ENCODE results near the gene CD93.

CD93 gene

DNA sequence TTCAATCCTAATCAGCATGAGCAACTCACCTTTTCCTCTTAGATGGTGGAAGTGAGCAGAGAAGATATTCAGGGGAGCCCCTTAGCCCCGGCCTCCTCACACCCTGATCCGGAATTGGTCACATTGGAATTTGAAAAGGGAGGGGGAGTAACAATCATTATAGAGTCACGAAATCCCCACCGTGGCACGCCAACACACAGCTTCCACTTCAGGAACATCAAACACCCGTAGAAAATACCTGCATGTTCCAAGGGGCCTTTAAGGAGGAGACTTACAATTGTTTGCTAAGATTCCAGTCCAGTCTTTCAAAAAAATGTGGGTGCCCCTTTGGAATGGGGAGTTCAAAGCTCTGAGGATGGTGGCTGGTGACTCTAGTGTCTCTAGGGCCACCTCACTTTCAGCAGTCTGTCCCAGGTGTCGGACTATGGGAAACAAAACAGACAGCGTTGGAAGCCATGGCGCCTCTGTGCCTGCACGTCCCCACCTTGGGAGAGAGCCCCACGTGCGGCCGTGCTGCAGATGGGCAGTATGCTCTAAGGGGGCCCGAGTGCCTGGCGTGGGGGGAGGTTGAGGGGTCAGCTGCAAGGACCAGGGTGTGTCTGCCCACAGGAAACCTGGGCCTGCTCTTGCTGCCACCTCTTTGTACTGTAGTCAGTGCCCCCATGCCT is 2.4 kb downstream of the CD93 start:
- DNase-seq: no peak

DNA sequence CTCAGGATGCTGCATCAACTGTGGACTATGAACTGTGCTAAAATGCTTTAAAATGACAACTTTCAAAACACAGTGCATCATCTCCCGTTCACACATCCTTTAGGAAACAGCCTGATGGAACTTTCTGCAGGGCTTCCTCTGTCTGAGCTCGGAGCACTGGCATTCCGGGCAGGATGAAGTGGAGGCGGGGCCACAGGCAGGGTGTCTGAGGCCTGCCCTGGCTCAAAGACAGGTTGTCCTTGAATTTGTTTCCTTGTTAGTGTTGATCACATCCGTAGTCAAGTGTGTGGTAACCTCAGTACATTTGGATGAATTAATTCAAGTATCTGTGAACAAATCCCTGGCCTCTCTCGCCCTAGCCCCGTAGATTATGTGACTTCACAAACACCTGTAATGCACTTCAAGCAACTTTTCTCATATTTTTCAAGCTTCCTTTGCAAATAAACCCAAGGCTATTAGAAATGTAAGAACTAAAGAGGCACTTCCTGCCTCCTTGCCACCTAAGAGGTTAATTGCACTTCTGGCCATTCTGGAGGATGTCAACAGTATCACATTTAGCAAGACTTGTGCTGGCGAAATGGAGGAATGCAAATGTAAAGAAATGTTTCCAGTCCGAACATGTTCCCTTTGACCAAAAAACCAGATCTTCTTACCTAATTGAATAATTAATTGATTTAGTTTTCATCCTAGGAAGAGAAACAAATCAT is 3.1 kb downstream of the CD93 start:
- DNase-seq: no peak

DNA sequence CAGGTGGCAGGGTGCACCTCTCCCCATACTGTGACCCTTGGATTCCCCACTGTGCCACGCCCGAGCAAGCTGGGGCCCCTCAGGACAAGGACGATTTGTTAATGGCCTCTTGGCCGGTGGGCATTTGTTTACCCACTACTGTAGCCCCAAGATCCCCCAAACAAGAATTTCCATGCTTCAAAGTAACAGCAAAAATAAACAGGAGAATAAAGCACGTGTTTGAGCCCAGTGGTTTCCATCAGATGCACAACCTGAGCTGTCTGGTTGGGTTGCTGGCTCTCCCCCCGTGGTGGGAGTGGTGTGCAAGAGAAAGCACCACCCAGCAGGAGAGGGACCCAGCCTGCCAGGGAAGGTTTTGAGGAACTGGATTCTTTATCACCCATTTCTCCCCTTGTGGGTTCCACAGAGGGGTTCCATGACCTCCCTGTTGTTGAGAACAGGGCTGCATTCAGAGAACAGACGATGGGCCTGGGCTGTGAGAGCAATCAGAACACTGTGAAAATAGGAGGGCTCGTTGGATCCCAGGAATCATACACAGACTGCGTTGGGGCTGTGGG is 4.8 kb downstream of the CD93 start:
- DNase-seq: no peak

DNA sequence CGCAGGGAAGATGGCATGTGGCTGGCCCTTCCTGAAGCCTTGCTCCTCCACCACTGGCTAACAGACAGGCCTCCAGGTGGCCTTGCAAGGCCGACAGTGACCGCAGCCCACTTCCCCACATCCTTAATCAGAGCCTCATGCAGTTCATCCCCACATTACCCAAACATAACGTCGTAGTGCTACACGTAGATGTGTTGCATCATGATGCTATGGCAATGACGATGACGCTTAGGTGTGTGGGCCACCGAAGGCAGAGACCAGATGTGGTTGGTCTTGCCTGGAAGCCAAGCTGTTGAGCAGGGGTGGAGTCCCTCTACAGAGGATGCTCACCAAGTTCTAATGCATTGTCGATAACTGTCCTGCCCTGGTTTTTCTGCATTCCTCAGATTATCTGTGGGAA is 5.6 kb downstream of the CD93 start:
- DNase-seq: no peak

DNA sequence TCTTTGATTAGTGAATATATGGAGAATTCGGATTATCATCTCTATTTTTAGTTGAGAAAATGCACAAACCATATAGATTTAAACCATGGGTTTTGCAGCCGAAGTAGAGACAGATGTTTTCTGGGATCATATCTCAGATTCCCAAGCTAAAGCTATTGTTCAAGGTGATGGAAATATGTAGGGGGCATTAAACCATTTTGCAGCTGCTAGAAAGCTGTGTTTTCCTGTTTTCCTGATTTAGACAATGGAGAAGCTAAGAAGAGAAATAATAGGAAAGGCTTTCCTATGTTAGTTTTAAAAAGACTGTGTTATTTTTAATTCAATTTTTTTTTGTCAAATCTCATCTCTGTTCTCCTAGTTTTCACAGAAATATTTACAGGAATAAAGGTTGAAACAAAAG is 6.2 kb downstream of the CD93 start:
- DNase-seq: no peak

DNA sequence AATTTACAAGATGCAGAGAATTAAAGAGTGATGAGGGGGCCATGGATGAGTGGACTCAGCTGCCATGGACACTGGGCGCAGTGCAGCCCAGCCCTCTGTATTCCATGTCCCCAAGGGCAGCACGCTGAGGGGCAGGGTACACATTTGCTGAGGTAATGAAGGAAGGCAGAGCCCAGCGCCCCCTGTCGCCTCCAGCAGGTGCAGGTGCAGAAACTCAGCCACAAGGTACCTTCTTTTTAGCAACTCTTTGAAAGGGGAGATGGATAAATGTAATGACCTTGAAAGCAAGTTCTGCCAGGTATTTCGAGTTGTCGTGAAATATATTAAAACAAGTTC is 7.1 kb downstream of the CD93 start:
- peak; percentile 65 for DNase-seq

DNA sequence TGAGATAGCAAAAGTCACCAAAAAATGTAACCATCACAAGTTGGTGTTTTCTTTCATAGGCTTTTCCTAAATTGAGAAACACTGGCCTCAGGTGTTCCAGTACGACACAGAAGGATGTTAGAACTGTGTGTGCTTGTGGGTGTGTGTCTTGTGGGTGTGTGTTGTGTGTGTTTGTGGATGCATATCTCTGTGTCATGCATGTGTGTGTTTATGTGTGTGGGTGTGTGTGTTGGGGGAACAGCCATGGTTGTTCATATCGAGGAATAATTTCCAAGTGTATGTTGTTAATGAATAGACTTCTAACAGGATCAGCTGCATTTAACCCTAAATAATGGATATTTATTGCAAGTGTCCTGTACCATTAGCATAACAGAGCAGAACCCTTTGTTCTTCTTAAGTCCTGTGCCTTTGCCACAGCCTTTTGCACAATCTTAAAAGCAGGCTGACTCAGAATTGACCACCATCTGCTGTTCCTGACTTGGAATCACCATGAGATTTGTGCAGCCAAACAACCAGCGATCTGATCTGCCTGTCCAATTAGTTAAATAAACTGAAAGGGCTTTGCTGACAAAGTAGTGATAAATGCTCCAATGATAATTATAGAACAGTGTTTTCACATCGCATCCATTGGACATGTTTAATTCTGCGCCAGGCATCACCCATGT is 7.6 kb downstream of the CD93 start:
- no peak for DNase-seq

DNA sequence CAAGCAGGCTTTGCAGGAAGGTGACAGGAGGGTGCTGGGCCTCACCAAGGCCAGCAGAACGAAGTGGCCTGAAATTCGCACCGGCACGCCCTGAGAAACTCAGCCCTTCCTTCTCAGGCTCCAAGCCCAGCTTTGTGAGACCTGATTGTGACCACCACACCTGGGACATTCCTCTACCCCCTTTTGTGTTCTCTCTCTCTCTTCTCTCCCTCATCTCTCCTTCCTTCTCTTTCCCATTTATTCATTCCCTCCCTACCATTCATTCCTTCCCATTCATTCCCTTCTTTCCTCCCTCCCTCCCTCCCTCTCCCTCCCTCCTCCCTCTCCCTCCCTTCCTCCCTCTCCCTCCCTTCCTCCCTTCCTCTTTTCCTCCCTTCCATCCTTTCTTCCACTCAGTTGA is 8.8 kb downstream of the CD93 start:
- no peak for DNase-seq

DNA sequence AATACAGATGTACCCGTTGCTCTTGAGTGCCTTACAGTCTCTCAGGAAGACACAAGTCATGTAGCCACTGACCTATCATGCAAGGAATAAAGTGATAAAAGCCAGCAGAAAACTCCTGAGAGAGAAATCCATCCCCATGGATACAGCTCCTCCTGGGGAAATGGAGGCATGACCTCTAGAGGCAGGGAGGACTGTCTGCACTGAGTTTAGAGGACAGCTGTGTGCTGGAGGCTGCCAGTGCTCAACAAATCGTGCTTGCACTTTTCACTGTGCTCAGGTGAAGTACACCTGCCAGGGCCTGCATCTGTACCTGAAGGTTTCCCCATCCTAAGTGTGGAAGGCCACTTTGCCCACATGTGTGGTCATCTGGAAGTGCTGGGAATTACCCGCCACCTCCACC is 12.1 kb downstream of the CD93 start:
- no peak for DNase-seq

DNA sequence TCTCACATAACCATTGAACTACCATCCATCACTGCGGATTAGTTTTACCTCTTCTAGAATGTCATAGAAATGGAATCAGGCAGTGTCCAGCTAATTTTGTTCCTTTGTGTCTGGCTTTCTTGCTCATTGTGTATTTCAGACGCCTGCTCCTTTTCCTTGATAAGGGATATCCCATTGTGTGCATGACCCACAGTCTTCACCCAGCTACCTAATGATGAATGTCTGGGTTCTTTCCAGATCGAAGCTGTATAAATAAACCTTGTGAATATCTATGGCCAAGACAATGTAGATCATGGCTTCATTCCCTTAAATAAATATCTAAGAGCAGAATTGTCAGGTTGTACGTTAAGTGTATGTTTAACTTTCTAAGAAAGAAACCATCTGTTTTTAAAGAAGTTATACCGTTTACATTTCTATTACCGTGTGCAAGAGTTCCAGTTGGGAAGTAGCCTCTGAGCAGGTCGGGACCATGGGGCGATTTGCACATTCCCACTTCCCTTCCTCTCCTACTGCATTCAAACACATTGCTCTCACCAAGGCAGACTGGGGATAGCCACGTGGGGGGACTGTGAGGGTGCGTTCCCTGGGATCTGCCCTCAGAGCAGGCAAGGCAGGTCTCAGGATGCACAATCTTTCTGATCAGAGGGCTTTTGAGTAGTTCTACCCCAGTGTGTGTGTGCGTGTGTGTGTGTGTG is 13.1 kb downstream of the CD93 start:
- no peak for DNase-seq

DNA sequence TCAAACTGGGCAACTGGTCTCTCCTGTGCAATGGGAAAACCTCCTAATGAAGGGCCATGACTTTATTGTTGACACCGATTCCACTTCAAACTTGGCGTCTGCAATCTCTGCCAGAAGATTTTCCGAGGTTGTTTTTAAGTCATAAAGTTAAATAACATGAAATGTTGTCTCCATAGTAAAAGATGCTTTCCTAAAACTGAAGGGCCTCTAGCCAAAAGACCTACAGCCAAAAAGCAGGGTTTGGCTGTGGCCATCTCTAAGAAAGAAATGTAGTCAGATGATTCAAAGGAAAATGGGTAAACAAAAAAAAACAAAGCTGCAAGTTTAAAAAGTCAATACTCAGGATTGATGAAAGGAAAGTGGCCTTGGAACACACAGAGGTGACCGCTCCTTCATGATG is 14.1 kb downstream of the CD93 start:
- DNase-seq: no peak

DNA sequence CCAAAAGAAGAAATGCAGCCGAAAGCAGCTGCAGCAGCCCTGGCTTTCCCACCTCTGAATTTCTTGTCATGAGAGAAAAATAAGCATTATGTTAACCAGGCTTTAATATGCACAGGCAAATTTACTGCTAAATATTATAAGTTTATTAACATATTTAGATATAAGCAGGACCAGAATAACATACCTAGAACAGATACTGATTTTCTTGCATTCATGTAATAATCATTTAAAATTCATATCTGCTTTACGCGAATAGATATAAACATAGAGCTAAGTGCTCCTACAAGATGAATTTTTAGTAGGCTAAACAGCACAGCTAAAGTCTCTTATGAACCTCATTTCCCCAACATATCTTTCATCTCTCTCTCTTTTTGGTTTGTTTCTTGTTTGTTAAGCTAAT is 14.7 kb downstream of the CD93 start:
- no peak for DNase-seq

DNA sequence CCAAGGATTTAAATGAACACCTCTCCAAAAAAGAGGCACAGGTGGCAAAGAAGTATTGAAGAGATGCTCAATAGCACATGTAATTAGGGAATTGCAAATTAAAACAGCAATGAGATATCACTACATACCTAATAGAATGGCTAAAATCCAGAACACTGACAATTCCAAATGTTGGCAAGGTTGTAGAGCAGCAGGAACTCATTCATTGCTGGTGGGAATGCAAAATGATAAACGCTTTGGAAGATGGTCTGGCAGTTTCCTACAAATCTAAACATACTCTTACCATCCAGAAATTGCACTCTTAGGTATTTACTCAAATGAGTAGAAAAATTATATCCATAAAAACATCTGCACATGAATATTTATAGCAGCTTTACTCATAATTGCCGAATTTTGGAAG is 17.0 kb downstream of the CD93 start:
- DNase-seq: no peak

DNA sequence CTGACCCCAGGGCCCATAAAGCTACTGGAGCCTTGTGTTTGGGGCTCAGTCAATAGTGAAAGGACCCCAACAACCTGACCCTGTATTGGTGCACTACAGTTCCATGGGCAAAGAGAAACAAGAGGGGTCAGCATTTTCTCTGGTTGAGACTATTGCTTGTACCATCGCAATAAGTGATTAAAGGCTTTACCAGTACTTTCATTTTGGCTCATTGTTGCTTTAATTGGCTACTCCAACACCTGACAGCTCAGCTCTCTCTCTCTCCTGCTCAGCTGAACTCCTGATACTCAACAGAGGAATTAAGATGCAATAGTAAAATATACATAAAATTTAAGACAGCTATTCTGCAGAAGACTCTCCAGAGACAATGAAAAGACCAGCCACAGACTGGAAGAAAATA is 17.8 kb downstream of the CD93 start:
- no peak for DNase-seq

DNA sequence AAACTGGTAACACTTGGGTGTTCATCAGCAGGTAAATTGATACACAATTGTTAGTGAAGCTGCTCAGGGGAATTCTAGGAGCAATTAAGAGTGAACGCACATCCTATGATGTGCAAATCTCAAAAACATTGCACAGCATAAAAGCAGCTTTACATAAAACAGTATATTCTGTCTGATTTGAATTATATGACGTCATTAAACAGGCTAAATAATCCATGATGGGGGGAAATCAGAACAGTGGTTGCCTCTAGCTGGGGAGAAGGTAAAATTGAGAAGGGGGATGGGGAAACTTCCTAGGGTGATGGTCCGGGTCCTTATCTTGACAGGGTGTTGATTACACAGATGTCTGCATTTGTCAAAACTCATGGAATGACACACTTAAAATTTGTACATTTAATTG is 19.4 kb downstream of the CD93 start:
- DNase-seq: no peak

DNA sequence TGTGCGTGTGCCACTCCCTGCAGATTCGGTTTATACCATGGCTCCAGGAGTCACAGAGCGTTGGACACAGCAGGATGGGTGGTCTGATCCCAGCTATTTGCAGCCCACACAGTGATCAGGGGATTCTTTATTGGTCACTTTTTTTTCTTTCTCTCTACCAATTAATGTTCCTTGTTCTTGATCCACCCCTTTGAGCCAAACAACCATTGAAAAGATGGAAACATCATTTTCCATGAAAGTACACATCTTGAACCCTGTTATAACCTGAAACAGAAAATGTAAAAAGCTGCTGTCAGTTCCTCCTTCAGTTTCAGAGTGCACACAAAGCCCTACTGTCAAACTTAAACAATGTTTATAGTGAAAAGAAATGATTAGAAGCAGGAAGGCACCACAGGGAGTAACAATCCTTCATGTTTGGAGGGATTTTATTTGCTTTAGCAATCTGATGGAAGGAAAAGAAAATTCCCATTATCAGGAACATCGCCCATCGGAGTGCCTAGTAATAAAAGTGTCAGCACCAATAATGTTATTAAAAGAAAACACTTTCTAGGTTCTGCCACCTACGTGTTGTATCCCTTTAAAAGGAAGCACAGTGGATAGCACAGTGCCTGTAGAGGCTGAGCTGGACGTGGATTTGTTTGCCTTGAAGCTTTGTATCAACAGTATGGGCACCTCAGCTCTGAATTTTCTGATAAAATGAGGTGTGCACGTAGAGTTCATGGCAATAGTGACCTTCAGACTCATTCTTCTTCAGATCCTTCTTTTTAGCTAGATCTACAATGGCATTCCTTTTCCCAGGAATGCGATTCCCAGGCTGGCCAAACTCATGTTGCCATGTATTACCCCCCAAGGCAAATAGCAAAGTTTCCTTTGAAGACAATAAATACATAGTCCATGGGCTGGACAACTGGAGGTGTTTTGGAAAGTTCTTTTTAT is 20.6 kb downstream of the CD93 start:
- no peak for DNase-seq

DNA sequence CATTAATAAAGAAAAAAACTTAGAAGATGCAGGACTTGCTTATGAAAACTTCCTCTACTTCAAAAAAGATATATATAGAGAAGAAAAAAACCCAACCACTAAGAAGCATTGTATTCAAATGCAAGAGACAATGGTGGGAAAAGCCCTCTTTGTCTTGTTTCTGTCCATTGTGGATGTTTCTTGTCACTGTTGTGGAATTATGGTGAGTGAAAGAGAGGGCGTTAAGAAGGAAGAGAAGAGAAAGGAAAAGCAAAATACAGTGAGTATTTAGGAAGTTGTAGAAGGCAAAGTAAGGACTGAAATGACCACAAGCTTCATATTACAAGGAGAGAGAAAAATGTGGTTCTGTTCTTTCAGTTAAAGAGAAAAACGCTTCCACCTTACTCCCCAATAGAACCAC is 22.5 kb downstream of the CD93 start:
- no peak for DNase-seq

DNA sequence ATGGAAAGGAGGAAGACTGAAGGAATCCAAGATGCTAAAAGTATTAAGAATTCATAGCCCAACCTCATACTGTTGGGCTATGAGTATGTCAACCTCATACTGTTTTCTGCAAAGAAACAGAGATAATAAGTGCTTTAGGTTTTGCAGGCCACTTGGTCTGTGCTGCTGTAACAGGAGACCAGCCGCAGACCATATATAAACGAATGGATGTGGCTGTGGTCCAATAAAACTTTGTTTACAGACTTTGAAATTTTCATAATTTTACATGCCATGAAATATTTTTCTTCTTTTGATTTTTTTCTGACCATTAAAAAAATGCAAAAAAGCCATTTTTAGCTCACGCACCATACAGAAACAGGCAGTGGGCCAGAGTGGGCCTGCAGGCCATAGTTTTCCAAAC is 23.0 kb downstream of the CD93 start:
- DNase-seq: no peak

DNA sequence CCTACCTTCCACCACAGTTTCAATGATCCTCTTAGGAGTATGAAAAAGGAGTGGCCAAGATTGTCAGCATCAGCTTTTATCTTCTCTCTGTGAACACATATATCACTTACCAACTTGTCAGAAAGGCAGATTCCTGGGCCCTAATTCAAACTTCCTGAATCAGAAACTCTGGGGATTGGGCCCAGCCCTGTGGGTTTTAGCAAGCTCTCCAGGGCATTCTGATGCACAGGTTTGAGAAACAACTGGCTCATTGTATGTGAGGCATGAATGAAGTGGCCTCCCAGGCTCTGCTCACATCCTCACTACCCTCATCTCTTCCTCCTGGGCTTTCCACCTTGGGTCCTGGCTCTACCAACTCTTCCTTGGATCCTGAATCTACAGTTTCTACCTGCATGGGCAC is 23.5 kb downstream of the CD93 start:
- DNase-seq: no peak

DNA sequence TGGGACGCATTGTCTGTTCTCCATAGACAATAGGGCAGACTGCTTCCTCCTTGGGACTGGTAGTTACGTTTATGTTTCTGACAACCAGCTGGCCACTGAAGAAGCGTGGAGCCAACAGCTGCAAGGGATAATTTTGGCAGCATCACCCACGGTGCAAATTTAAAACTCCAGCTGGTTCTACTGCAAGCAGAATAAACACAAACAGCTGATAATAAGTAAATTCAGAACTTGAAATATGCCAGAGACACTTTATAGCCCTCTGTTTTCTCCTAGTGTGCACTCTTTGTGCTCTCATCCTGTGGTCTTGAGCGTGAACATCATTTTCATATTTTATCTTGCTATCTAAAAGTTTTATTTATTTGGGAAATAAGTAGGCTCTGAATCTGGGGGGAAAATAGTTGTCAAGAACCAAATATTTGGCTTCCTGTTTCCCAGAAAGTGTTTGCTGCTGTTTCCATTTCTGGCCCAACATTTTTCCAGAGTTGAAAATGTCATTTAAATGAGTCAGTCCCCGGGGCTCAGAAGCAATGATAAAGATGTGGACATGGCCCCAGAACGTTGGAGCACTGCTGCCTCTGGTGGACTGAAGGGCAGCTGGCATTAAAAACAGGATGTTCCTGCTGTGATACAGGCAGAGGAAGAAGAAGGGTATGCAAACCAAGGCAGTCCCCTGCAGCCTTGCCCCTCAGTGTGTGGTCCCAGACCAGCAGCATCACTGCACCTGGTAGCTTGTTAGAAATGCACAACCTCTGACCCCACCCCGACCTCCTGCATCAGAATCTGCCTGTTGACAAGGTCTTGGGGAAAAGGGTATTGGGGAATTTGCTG is 24.2 kb downstream of the CD93 start:
- no peak for DNase-seq

DNA sequence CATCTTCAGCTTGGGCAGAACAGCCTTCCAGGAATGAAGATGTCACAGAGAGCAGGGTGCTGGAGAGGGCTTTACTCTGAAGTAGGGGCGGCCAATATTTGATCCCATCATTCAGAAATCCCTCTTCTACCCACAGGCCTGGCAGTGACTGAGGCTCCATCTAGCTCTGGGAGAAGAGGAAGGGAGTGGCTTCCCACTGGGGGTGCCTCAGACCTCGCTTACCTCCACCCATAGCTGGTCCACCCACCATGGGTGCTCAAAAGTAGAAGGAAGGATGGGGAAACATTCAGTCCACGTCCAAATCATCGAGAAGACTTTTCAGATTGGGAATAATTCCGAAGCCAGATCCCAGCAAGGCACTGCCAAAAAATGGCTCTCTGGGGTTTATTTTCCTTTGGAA is 24.9 kb downstream of the CD93 start:
- no peak for DNase-seq

DNA sequence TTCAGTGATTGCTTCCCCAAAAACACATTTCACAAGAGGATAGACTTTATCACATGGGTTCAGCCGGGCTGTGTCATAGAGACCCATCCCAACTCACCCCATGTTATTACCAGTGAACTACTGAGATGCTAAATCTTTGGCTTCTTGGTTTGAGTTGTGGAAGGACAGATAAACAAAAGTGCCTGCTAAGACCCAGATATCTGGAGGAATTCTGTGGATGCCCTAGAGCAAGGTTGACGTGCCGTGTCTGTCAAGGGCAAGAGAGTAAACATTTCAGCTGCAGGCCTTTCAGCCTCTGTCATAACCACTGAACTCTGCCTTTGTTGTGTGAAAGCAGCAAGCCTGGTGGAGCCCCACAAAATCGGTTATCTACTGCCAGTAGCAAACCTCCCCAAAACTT is 25.5 kb downstream of the CD93 start:
- DNase-seq: no peak

Data from NCI-H774 (cell line).